ENCODE results near the gene STT3B.

DNA sequence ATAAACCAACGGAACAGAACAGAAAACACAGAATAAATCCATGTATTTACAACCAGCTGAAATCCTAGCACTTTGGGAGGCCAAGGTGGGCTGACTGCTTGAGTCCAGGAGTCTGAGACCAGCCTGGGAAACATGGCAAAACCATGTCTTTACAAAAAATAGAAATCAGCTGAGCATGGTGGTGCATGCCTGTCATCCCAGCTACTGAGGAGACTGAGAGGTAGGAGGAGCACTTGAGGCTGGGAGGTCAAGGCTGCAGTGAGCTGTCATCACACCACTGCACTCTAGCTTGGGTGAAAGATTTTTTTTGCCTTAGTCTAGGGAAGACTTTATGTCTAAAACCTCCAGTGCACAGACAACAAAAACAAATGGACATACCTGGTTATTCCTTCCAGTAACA, 120.7 kb downstream of the STT3B start:
- TF ChIP-seq POLR2A (IDR thresholded peaks at IDR 0.05), result no peak
- TF ChIP-seq, protein P1, sequence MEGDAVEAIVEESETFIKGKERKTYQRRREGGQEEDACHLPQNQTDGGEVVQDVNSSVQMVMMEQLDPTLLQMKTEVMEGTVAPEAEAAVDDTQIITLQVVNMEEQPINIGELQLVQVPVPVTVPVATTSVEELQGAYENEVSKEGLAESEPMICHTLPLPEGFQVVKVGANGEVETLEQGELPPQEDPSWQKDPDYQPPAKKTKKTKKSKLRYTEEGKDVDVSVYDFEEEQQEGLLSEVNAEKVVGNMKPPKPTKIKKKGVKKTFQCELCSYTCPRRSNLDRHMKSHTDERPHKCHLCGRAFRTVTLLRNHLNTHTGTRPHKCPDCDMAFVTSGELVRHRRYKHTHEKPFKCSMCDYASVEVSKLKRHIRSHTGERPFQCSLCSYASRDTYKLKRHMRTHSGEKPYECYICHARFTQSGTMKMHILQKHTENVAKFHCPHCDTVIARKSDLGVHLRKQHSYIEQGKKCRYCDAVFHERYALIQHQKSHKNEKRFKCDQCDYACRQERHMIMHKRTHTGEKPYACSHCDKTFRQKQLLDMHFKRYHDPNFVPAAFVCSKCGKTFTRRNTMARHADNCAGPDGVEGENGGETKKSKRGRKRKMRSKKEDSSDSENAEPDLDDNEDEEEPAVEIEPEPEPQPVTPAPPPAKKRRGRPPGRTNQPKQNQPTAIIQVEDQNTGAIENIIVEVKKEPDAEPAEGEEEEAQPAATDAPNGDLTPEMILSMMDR (IDR thresholded peaks at IDR 0.05 in 4 of 5, conservative IDR thresholded peaks at IDR 0.05 in 1 of 5), result no peak
